ENCODE measurements around the gene SUN5. TPM values are rescaled to one million over a fixed set of nuclear protein-coding genes. Genes with fewer than 3 reads are reported as not detected.

The SUN5 gene
- total and polyA plus RNA-seq, 2 donors from 2014 or later = not detected

DNA sequence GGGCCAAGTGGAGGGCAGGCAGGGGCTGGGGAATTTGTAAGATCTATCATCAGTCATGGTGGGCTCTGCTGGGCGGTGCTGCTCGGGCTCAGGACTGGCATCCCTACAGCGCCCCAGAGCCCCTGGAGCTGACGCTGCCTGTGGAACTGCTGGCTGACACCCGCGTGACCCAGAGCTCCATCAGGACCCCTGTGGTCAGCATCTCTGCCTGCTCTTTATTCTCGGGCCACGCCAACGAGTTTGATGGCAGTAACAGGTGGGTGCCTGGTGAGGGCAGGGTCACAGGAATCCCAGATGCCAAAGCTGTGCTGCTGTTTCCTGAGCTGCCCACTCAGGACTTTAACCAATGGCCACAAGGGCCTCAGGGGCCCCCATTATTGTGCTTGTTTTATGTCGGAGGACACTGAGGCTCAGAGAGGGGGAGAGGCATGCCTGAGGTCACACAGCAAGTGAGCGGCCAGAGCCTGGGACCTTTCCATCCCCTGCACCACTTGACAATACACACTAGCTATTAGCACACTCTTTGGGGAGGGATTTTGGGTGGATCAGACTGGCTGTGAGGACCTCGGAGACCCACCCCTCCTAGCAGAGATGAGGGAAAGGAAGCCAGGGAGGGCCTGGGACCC is 9.6 kb upstream of the SUN5 start:
- no peak overlapping the region for H3K4me3 ChIP-seq (ENCODE audit: low read length in 3 of 3)
- FAIRE-seq (no peak), DNase-seq (no peak)
- no peaks in the 10 kb centered on the region for H3K27me3 ChIP-seq (ENCODE audit: control insufficient read depth, insufficient read depth, low read length)
- intact Hi-C loops (cut with DNase I) = no loop called here
- no peaks in the 10 kb centered on the region for H3K36me3 ChIP-seq (ENCODE audit: control insufficient read depth in 2 of 3, insufficient read depth in 3 of 3, low read length in 3 of 3)
- peaks cover 0 to 3% (median 0%) of the 10 kb centered on the region in 3 donors for H3K4me1 ChIP-seq (ENCODE audit: control insufficient read depth in 2 of 3, insufficient read depth in 2 of 3, low read depth in 1 of 3, low read length in 3 of 3)
- no peak overlapping the region for H3K9ac ChIP-seq (ENCODE audit: low read length in 3 of 3)
- H3K27ac ChIP-seq (ENCODE audit: low read depth in 2 of 2, low read length in 2 of 2) = no peak overlapping the region
- no peaks in the 10 kb centered on the region for H3K9me3 ChIP-seq (ENCODE audit: control insufficient read depth in 2 of 3, insufficient read depth in 1 of 3, low read length in 3 of 3)
- TF ChIP-seq, protein P1, sequence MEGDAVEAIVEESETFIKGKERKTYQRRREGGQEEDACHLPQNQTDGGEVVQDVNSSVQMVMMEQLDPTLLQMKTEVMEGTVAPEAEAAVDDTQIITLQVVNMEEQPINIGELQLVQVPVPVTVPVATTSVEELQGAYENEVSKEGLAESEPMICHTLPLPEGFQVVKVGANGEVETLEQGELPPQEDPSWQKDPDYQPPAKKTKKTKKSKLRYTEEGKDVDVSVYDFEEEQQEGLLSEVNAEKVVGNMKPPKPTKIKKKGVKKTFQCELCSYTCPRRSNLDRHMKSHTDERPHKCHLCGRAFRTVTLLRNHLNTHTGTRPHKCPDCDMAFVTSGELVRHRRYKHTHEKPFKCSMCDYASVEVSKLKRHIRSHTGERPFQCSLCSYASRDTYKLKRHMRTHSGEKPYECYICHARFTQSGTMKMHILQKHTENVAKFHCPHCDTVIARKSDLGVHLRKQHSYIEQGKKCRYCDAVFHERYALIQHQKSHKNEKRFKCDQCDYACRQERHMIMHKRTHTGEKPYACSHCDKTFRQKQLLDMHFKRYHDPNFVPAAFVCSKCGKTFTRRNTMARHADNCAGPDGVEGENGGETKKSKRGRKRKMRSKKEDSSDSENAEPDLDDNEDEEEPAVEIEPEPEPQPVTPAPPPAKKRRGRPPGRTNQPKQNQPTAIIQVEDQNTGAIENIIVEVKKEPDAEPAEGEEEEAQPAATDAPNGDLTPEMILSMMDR (IDR thresholded peaks at IDR 0.05; ENCODE audit: borderline replicate concordance, extremely low read depth, insufficient read depth) = no peak

DNA sequence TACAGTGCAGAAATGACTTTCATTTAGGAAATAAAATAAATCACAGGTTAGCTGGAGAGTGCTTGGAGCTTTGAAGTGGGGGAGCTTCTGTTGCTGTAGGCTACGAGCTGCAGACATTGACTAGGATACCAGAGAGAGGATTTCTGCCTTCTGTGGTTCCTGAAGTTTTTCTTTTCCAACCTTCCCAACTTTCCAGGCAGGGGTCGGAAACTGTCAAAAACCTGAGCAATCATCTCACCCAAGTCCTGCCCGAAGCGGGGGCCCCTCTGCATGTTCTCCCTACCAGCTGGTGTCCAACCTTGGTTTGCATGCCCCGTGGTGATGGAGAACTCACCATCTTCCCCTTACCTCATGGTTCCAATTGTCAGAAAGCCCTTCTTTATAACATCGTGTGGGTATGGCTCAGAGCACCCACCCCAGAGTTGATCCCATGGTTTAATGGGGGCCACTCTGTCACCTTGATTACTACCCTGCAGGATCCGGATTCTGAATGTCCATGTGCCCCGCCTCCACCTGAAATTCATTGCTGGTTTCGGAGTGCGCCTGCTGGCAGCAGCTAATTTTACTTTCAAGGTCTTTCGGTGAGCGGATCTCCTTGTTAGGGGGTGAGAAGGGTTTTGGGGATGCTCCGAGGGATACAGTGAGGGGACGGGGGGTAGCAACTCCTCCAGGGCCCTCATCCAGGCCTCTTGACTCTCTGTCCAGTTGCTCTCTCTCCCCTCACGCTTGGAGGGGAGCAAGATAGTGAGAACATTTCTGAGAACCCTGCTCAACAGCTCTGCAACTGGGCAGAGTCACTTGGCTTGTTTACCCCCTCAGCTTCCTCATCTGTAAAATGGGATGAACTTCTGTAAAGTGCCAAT is 8.3 kb upstream of the SUN5 start:
- no peak for DNase-seq
- TF ChIP-seq, protein P1 (IDR thresholded peaks at IDR 0.05; ENCODE audit: borderline replicate concordance, extremely low read depth, insufficient read depth) = no peak
- Histone ChIP-seq H3K36me3 (ENCODE audit: control insufficient read depth in 2 of 3, insufficient read depth in 3 of 3, low read length in 3 of 3) (no peaks in the 10 kb centered on the region), H3K27ac (ENCODE audit: low read depth in 2 of 2, low read length in 2 of 2) (no peak overlapping the region), H3K4me3 (ENCODE audit: low read length in 3 of 3) (no peak overlapping the region), H3K27me3 (ENCODE audit: control insufficient read depth, insufficient read depth, low read length) (no peaks in the 10 kb centered on the region), H3K9ac (ENCODE audit: low read length in 3 of 3) (no peak overlapping the region), H3K4me1 (ENCODE audit: control insufficient read depth in 2 of 3, insufficient read depth in 2 of 3, low read depth in 1 of 3, low read length in 3 of 3) (peaks cover 0 to 3% (median 0%) of the 10 kb centered on the region in 3 donors), H3K9me3 (ENCODE audit: control insufficient read depth in 2 of 3, insufficient read depth in 1 of 3, low read length in 3 of 3) (no peaks in the 10 kb centered on the region)
- intact Hi-C loops (cut with DNase I) = no loop called here
- FAIRE-seq = no peak

DNA sequence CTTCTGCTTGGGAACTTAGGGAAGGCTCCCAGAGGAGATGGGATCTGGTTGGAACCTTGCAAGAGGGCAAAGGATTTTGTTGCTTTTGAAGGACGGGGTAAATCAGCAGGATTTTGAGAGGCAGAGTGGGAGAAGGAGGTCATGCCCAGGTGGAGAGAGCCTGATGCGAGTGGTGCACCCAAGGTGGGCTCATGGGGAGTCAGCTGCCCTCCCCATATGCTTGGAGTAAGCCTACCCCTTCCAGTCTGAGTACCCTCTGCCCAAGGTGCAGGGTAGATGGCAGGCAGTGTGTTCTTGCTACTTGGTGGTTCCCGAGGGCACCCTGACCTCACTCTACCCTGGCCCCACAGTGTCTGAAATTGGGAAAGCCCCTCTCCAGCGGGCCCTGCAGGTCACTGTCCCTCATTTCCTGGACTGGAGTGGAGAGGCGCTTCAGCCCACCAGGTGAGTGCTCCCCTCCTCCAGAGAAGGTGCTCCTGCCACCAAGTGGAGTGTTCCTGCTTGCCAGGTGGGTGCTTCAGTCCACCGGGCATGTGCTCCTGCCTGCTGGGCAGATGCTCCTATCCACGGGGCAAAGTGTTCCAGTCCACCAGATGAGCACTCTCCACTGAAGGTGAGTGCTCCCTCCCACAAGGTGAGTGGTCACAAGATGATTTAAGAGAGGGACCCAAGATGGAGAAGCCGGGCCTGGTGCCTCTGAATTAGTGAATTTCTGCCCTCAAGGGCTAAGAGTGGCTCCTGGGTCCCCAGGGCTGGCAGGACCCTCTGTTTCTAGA is 6.6 kb upstream of the SUN5 start:
- Histone ChIP-seq H3K27me3 (ENCODE audit: control insufficient read depth, insufficient read depth, low read length) (no peaks in the 10 kb centered on the region), H3K4me1 (ENCODE audit: control insufficient read depth in 2 of 3, insufficient read depth in 2 of 3, low read depth in 1 of 3, low read length in 3 of 3) (peaks cover 0 to 3% (median 0%) of the 10 kb centered on the region in 3 donors), H3K9me3 (ENCODE audit: control insufficient read depth in 2 of 3, insufficient read depth in 1 of 3, low read length in 3 of 3) (no peaks in the 10 kb centered on the region), H3K36me3 (ENCODE audit: control insufficient read depth in 2 of 3, insufficient read depth in 3 of 3, low read length in 3 of 3) (no peaks in the 10 kb centered on the region), H3K9ac (ENCODE audit: low read length in 3 of 3) (no peak overlapping the region), H3K27ac (ENCODE audit: low read depth in 2 of 2, low read length in 2 of 2) (no peak overlapping the region), H3K4me3 (ENCODE audit: low read length in 3 of 3) (no peak overlapping the region)
- no peak for DNase-seq
- intact Hi-C loops (cut with DNase I) = no loop called here
- TF ChIP-seq, protein P1 (IDR thresholded peaks at IDR 0.05; ENCODE audit: borderline replicate concordance, extremely low read depth, insufficient read depth) = no peak
- FAIRE-seq = no peak

Measured in kidney (tissue), 14 donors.